Epithelial cell of proximal tubule (primary cell): ENCODE measurements around the gene GPR146. TPM values are rescaled to one million over a fixed set of nuclear protein-coding genes. Genes with fewer than 3 reads are reported as not detected.

Experiments
- DNase-seq: peaks from one replicate; pipeline ENCODE4 v3.0.0-alpha.2; 2011; ENCODE audit warnings: low read depth
- H3K4me3 ChIP-seq: 2 replicates; pipeline ENCODE4 v1.5.1; 2011; ENCODE audit warnings: low read depth, mild to moderate bottlenecking, low read length
- CTCF ChIP-seq: conservative IDR thresholded peaks from 2 replicates; pipeline ENCODE4 v1.5.1; 2012; ENCODE audit warnings: low read depth, mild to moderate bottlenecking, low read length
- total RNA-seq: library from RNA; depleted of rRNA; stranded (reverse); fragments of >200 nt; gene quantifications from 2 replicates; pipeline ENCODE4 v1.2.3, GENCODE V29; 2015

The GPR146 gene
- total RNA-seq, 1 donor from 2014 or later: 0.23 TPM

- no peak for DNase-seq
- H3K4me3 ChIP-seq: no peak overlapping the region
- TF ChIP-seq CTCF: no peak
Observed at GRCh38 chr7:1014681-1015080, 29.7 kb upstream of the GPR146 start.

- TF ChIP-seq CTCF: no peak
- H3K4me3 ChIP-seq: no peak overlapping the region
- DNase-seq: no peak
Observed at GRCh38 chr7:1015196-1016121, 28.9 kb upstream of the GPR146 start.

- H3K4me3 ChIP-seq: no peak overlapping the region
- no peak for TF ChIP-seq CTCF
- DNase-seq: no peak
Observed at GRCh38 chr7:1016577-1017531, 27.5 kb upstream of the GPR146 start.

GRCh38 chr7:1017586-1018333, 26.6 kb upstream of the GPR146 start:
- TF ChIP-seq CTCF: no peak
- no peak for DNase-seq
- no peak overlapping the region for H3K4me3 ChIP-seq

- TF ChIP-seq CTCF: no peak
- no peak for DNase-seq
- no peak overlapping the region for H3K4me3 ChIP-seq
Observed at GRCh38 chr7:1018334-1018695, 26.0 kb upstream of the GPR146 start.

- H3K4me3 ChIP-seq: no peak overlapping the region
- no peak for TF ChIP-seq CTCF
- DNase-seq: no peak
Observed at GRCh38 chr7:1019255-1019785, 25.0 kb upstream of the GPR146 start.
